ENCODE results near the gene P3H3.

- TF ChIP-seq JUNB (IDR thresholded peaks at IDR 0.05; ENCODE audit: unreplicated experiment): no peak
- TF ChIP-seq CTCF (conservative IDR thresholded peaks at IDR 0.05; ENCODE audit: low read depth in 2 of 2): no peak
- TF ChIP-seq REST (IDR thresholded peaks at IDR 0.05; ENCODE audit: unreplicated experiment): no peak
- TF ChIP-seq EZH2 (IDR thresholded peaks at IDR 0.05; ENCODE audit: low read depth, unreplicated experiment): no peak
- TF ChIP-seq POLR2AphosphoS5 (IDR thresholded peaks at IDR 0.05; ENCODE audit: low read depth): no peak
- TF ChIP-seq ZNF331 (CRISPR knock-in tag; IDR thresholded peaks at IDR 0.05; ENCODE audit: low read depth): no peak
- TF ChIP-seq CREB1 (CRISPR knock-in tag; IDR thresholded peaks at IDR 0.05; ENCODE audit: low read depth): no peak
- no peak for TF ChIP-seq ZNF114 (CRISPR knock-in tag; IDR thresholded peaks at IDR 0.05)
- no peak for TF ChIP-seq EZH2phosphoT487 (IDR thresholded peaks at IDR 0.05; ENCODE audit: unreplicated experiment)
Observed at GRCh38 chr12:6836851-6837250, 8.6 kb downstream of the P3H3 start.
